ENCODE data around the gene LCA5L. TPM values are rescaled to one million over a fixed set of nuclear protein-coding genes. Genes with fewer than 3 reads are reported as not detected.
"Not testable (repeated sequence)": the region's sequence is repeated elsewhere in the genome, so short reads cannot be mapped to it uniquely, and the experiment has no call there.

Gene LCA5L
- total RNA-seq, 2 experiments from 2014 or later, result not detected

DNA sequence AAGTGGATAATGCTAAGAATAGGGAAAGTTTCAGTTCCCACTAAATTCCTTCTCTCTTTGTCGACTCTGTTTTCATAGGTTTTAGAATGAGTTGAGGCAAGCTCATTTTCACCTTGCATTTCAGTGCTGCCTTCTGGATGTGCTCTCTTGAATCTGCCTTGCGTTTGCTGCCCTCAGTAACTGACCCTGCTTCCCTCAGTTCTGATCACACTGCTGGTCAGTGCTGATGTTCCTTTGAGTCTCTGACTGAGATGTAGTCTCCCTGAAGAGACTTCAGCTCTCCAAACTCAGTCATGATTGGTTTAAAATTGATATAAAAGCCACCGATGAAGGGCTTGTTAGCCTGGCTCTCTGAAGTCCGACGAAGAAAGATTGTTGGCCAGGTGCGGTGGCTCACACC, 71.5 kb downstream of the LCA5L start:
- Mint-ChIP-seq H3K4me3 (no peak overlapping the region), H3K36me3 (no peaks in the 10 kb centered on the region), H3K4me1 (peaks cover 21% of the 10 kb centered on the region), H3K9me3 (ENCODE audit: low read depth) (no peaks in the 10 kb centered on the region), H3K27ac (no peak overlapping the region), H3K27me3 (peaks cover 18% of the 10 kb centered on the region)
- CTCF ChIA-PET, result interaction anchor here (0.7 to 1.8 kb wide), 4 partner anchors 13 to 67 kb away, joined by 3 to 15 read pairs (median 3); no protein-coding TSS in a partner anchor
- DNase-seq (no peak), ATAC-seq (no peak)

DNA sequence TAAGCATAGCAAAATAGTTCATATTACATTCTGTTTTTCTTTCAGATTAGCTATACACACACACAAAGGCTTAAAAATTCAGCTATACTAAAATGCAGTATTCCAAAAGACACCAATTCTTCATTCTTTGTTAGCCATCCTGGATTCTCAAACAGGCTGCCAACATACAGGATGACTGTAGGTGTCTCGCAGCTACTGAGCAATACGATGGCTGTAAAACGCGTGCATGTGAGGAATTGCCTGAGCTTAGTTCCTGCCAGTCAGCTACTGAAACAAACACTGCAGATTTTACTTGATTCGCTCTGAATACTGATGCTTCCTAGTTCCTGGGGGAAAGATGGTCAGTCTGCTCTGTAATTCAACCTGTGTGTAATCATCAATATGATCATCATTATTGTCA, 71.9 kb downstream of the LCA5L start:
- Mint-ChIP-seq H3K36me3 (no peaks in the 10 kb centered on the region), H3K27ac (no peak overlapping the region), H3K27me3 (peaks cover 18% of the 10 kb centered on the region), H3K4me3 (no peak overlapping the region), H3K9me3 (ENCODE audit: low read depth) (no peaks in the 10 kb centered on the region), H3K4me1 (peaks cover 21% of the 10 kb centered on the region)
- DNase-seq, result no peak
- peak; percentile 74 for ATAC-seq
- CTCF ChIA-PET, result interaction anchor here (0.7 to 1.8 kb wide), 4 partner anchors 14 to 68 kb away, joined by 3 to 15 read pairs (median 3); no protein-coding TSS in a partner anchor

DNA sequence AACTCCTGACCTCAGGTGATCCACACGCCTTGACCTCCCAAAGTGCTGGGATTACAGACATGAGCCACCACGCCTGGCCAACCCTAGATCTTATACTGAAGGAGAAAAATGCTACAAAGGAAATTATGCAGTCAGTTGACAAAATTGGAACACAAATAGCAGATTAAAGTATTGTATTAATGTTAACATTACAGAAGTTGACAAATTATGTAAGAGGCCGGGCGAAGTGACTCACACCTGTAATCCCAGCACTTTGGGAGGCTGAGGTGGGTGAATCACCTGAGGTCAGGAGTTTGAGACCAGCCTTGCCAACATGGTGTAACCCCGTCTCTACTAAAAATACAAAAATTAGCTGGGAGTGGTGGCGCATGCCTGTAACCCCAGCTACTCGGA, 75.7 kb downstream of the LCA5L start:
- ATAC-seq; H3K36me3 Mint-ChIP-seq; H3K4me3 Mint-ChIP-seq; H3K9me3 Mint-ChIP-seq (ENCODE audit: low read depth); H3K4me1 Mint-ChIP-seq; DNase-seq; CTCF ChIA-PET; H3K27ac Mint-ChIP-seq: not testable (repeated sequence)
- peaks cover 14% of the 10 kb centered on the region for H3K27me3 Mint-ChIP-seq

DNA sequence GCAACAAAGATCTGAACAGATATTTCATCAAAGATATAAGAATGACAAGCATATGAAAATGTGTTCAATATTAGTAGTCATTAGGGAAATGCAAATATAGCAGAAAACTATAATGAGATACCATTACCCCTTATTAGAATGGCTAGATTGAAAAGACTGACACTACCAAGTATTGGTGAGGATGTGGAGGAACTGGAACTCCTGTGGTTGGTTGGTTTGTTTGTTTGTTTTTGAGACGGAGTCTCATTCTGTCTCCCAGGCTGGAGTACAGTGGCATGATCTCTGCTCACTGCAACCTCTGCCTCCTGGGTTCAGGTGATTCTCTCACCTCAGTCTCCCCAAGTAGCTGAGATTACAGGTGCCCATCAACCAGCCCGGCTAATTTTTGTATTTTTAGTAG, 77.8 kb downstream of the LCA5L start:
- CTCF ChIA-PET, result no interaction called here
- H3K27ac Mint-ChIP-seq, result no peak overlapping the region

DNA sequence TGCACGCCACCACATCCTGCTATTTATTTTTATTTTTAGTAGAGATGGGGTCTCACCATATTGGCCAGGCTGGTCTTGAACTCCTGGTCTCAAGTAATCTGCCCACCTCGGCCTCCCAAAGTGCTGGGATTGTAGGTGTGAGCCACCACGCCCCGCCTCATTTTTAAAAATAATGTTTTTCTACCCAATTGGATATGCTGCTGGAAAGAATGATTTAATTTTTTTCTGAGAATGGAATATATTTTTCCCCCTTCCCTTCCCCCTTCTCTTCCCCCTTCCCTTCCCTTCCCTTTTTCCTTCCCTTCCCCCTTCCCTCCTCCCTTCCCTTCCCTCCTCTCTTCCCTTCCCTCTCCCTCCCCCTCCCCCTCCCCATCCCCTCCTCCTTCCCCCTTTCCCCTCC, 79.0 kb downstream of the LCA5L start:
- DNase-seq (no peak), ATAC-seq (no peak)
- no peaks in the 10 kb centered on the region for H3K36me3 Mint-ChIP-seq
- no peaks in the 10 kb centered on the region for H3K9me3 Mint-ChIP-seq (ENCODE audit: low read depth)
- no peak overlapping the region for H3K4me3 Mint-ChIP-seq
- CTCF ChIA-PET, result no interaction called here
- peaks cover 4% of the 10 kb centered on the region for H3K4me1 Mint-ChIP-seq
- no peak overlapping the region for H3K27ac Mint-ChIP-seq
- H3K27me3 Mint-ChIP-seq, result peaks cover 9% of the 10 kb centered on the region

More for the DNA sequence above, 77.8 kb downstream of the LCA5L start:
- ATAC-seq (no peak), DNase-seq (no peak)
- Mint-ChIP-seq H3K4me1 (peaks cover 4% of the 10 kb centered on the region), H3K36me3 (no peaks in the 10 kb centered on the region), H3K27me3 (peaks cover 9% of the 10 kb centered on the region), H3K4me3 (no peak overlapping the region), H3K9me3 (ENCODE audit: low read depth) (no peaks in the 10 kb centered on the region)

DNA sequence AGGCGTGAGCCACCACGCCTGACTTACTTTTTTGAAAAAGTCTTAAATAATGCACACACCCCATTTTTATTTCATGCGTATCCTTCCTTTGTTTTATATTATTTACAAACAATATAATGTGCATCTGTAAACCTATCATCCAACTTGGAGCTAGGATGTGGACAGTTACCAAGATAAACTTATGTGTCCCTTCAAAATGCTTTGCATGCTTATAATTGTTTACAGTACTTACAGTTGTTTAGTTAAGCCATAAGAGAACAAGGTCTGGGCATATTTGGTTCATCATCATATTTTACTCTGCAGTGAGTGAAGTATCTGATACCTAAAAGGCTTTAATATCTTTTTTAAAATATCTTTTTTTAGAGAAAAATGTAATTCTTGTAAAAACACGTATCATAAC, 80.6 kb downstream of the LCA5L start:
- Mint-ChIP-seq H3K4me3 (no peak overlapping the region), H3K4me1 (no peaks in the 10 kb centered on the region), H3K36me3 (no peaks in the 10 kb centered on the region), H3K9me3 (ENCODE audit: low read depth) (no peaks in the 10 kb centered on the region), H3K27me3 (peaks cover 5% of the 10 kb centered on the region), H3K27ac (no peak overlapping the region)
- CTCF ChIA-PET, result no interaction called here
- ATAC-seq (no peak), DNase-seq (no peak)

DNA sequence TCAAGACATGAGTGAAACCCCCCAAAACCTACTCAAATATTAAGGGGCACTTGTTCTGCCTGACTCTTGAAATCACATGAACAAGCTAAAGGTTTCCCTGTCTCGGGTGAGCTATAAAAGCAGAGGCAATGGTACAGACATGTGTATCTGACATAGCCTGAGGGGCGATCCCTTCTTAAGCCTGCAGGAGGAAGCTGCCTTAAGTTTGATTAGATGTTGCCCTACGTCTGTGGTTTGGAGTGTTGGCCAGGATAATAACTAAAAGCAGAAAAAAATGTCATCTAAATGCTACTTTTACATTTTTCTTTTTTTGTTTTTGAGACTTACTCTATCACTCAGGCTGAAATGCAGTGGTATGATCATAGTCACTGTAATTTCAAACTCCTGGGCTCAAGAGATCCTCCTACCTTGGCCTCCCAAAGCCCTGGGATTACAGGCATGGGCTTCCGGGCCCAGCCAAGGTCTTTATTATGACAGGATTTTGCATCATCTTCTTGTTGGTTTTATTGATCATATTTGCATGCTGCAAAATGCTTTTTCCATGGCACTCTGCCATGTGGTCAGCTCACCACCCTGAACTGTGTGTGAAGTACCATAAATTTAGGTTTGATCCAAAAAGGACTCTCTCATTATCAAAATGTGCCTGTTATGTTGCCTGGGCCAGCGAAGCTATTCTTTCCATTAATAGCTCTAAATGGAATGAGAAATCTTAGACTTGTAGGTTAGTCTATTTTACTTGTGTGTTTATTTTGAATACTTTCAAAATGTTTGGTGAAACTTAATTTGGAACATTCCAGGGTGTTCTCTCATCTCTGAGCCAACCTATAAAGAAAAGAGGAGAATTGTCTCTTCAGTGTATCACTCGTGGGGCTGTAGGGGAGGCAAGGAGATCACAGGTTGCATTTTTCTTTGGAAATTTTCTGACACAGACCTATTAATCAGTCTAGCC, 81.7 kb downstream of the LCA5L start:
- ATAC-seq (no peak), DNase-seq (no peak)
- no peaks in the 10 kb centered on the region for H3K4me1 Mint-ChIP-seq
- H3K27me3 Mint-ChIP-seq, result peaks cover 3% of the 10 kb centered on the region
- no peak overlapping the region for H3K27ac Mint-ChIP-seq
- CTCF ChIA-PET, result no interaction called here
- H3K4me3 Mint-ChIP-seq, result no peak overlapping the region
- no peaks in the 10 kb centered on the region for H3K9me3 Mint-ChIP-seq (ENCODE audit: low read depth)
- no peaks in the 10 kb centered on the region for H3K36me3 Mint-ChIP-seq

DNA sequence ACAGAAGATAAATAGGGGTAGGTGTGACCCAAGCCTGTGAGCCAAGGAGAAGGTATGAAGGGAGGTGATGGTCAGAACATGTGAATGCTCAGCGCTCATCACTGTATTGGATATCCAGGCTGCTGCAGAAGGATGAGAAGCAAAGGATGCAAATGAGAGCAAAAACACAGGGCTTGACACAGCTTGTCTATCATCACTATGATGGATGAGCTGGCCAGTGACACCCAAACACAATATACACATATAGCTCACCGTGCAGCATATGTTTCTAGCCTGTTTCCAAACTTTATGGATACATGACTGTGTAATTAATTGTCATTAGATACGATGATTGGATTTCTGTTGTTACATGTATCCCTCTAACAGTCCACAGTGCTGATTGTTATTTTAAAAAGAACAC, 82.8 kb downstream of the LCA5L start:
- peaks cover 3% of the 10 kb centered on the region for H3K27me3 Mint-ChIP-seq
- no peaks in the 10 kb centered on the region for H3K36me3 Mint-ChIP-seq
- H3K4me1 Mint-ChIP-seq, result no peaks in the 10 kb centered on the region
- no peaks in the 10 kb centered on the region for H3K9me3 Mint-ChIP-seq (ENCODE audit: low read depth)
- H3K27ac Mint-ChIP-seq, result no peak overlapping the region
- DNase-seq (no peak), ATAC-seq (no peak)
- no peak overlapping the region for H3K4me3 Mint-ChIP-seq
- CTCF ChIA-PET, result interaction anchor here (0.9 kb wide), 1 partner anchor 14 kb away, joined by 3 read pairs; no protein-coding TSS in a partner anchor

DNA sequence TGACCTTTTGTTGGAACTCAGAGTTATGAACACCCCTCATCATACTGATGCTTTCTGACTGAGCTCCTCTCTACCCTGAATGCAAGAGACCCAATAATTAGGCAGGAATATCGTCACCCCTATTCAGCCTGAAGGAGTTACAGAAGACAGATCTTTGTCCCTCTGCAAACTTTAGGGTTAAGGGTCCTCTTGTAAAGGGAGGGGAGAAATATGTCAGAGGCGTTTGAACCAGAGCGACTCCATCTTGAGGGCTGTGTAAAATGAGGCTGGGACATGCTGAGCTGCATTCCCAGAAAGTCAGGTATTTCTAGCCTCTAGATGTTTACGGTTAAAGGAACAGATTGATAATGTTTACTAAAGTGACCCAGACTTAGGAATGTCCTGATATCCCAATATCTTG, 86.2 kb downstream of the LCA5L start:
- H3K4me1 Mint-ChIP-seq, result no peaks in the 10 kb centered on the region
- no peak for DNase-seq
- no peak overlapping the region for H3K4me3 Mint-ChIP-seq
- no peak overlapping the region for H3K27ac Mint-ChIP-seq
- H3K36me3 Mint-ChIP-seq, result no peaks in the 10 kb centered on the region
- H3K27me3 Mint-ChIP-seq, result peaks cover 19% of the 10 kb centered on the region
- no peak for ATAC-seq
- no peaks in the 10 kb centered on the region for H3K9me3 Mint-ChIP-seq (ENCODE audit: low read depth)
- CTCF ChIA-PET, result interaction anchor here (0.6 to 1.1 kb wide), 2 partner anchors 10 to 12 kb away, joined by 3 read pairs; partner anchors contain the start of gene HMGN1

Small RNA genes lying within 50 kb of the gene (microRNA-seq; reads per million reads assigned to microRNA genes)
- not detected for gene MIR6508

Other genes starting within 250 kb of the LCA5L start
- gene BRWD1, start 132.1 kb downstream of the LCA5L start, total RNA-seq, result 10 to 100 TPM; 35.0 to 49.5 TPM
- 100 to 1,000 TPM; 385 to 405 TPM for gene HMGN1, start 96.7 kb downstream of the LCA5L start, total RNA-seq
- gene SH3BGR, start 6.2 kb upstream of the LCA5L start, total RNA-seq, result 1 to 10 TPM in 1 of 2 experiments, under 1 TPM in 1; 0.93 to 1.9 TPM
- not detected for gene B3GALT5, start 167.2 kb upstream of the LCA5L start, total RNA-seq

Measured in activated CD8-positive, alpha-beta memory T cell treated with anti-CD3 and anti-CD28 coated beads, Interleukin-2, amount 10 ng/mL, durations not matched to agents 7 days and 5 days (primary cell).